WTC11 (cell line): Measurements from ENCODE around the gene TMPRSS5. TPM values are rescaled to one million over a fixed set of nuclear protein-coding genes. Genes with fewer than 3 reads are reported as not detected.
"Not testable (repeated sequence)": the region's sequence is repeated elsewhere in the genome, so short reads cannot be mapped to it uniquely, and the experiment has no call there.

Experiments used
- ATAC-seq: fragments of 200-7000 bp; cut with Tn5 transposase; 2 replicates; pipeline ENCODE4 v1.10.0; 2021; ENCODE audit warnings: mild to moderate bottlenecking, moderate library complexity
- CTCF ChIA-PET: fragments of 300-600 bp; sonication (Branson Sonifier 250); formaldehyde crosslinking; loops from one replicate; lab custom pipeline; 2021; ENCODE audit warnings: antibody characterized with exemption; lab: Charles Lee
- POLR2A ChIA-PET: fragments of 350-600 bp; sonication (Branson Sonifier 250); formaldehyde crosslinking; loops from one replicate; lab custom pipeline; 2021; ENCODE audit warnings: antibody characterized with exemption; lab: Charles Lee
- DNase-seq: peaks from one replicate; pipeline ENCODE4 v3.0.0; 2021; ENCODE audit warnings: low spot score
- H3K27ac Mint-ChIP-seq: 2 replicates; pipeline ENCODE4 v1.8.0; 2021; ENCODE audit warnings: mixed read lengths
- H3K27me3 Mint-ChIP-seq: 2 replicates; pipeline ENCODE4 v1.8.0; 2021; ENCODE audit warnings: low read depth, mild to moderate bottlenecking, moderate library complexity, mixed read lengths
- H3K36me3 Mint-ChIP-seq: 2 replicates; pipeline ENCODE4 v1.8.0; 2021; ENCODE audit warnings: mixed read lengths
- H3K4me1 Mint-ChIP-seq: 2 replicates; pipeline ENCODE4 v1.8.0; 2022; ENCODE audit warnings: mixed read lengths
- H3K4me3 Mint-ChIP-seq: 2 replicates; pipeline ENCODE4 v1.8.0; 2021; ENCODE audit warnings: mild to moderate bottlenecking, moderate library complexity, mixed read lengths
- H3K9me3 Mint-ChIP-seq: 2 replicates; pipeline ENCODE4 v1.8.0; 2021; ENCODE audit warnings: mixed read lengths
- ATF6 ChIP-seq: sonication (generic); formaldehyde crosslinking; IDR thresholded peaks from 2 replicates; pipeline ENCODE4 v1.8.1; 2023; ENCODE audit warnings: mild to moderate bottlenecking, missing genetic modification reagents
- CBFB ChIP-seq: sonication (generic); formaldehyde crosslinking; IDR thresholded peaks from 2 replicates; pipeline ENCODE4 v1.8.1; 2022; ENCODE audit warnings: mild to moderate bottlenecking, low read depth, missing genetic modification reagents
- CREB1 ChIP-seq: sonication (generic); formaldehyde crosslinking; IDR thresholded peaks from 2 replicates; pipeline ENCODE4 v1.8.0; 2023; ENCODE audit warnings: mild to moderate bottlenecking, missing genetic modification reagents
- CREM ChIP-seq: sonication (generic); formaldehyde crosslinking; IDR thresholded peaks from 2 replicates; pipeline ENCODE4 v1.8.1; 2022; ENCODE audit warnings: mild to moderate bottlenecking, missing genetic modification reagents, moderate library complexity
- E2F5 ChIP-seq: sonication (generic); formaldehyde crosslinking; IDR thresholded peaks from 2 replicates; pipeline ENCODE4 v1.8.1; 2022; ENCODE audit warnings: mild to moderate bottlenecking, moderate library complexity, missing genetic modification reagents
- ELF4 ChIP-seq: sonication (generic); formaldehyde crosslinking; IDR thresholded peaks from 2 replicates; pipeline ENCODE4 v1.8.1; 2022; ENCODE audit warnings: low read depth, mild to moderate bottlenecking, moderate library complexity, missing genetic modification reagents
- ETV6 ChIP-seq: sonication (generic); formaldehyde crosslinking; IDR thresholded peaks from 2 replicates; pipeline ENCODE4 v1.8.1; 2022; ENCODE audit warnings: mild to moderate bottlenecking, missing genetic modification reagents
- GABPB1 ChIP-seq: sonication (generic); formaldehyde crosslinking; IDR thresholded peaks from 2 replicates; pipeline ENCODE4 v1.8.1; 2023; ENCODE audit warnings: mild to moderate bottlenecking, missing genetic modification reagents
- JAZF1 ChIP-seq: fragments of 250-450 bp; sonication (Bioruptor Pico); IDR thresholded peaks from 2 replicates; pipeline ENCODE4 v1.9.0; 2021; ENCODE audit warnings: moderate library complexity, mild to moderate bottlenecking, inconsistent platforms
- KAT7 ChIP-seq: sonication (generic); formaldehyde crosslinking; IDR thresholded peaks from 2 replicates; pipeline ENCODE4 v1.8.1; 2023; ENCODE audit warnings: missing genetic modification reagents, mild to moderate bottlenecking, borderline replicate concordance
- NFE2L1 ChIP-seq: sonication (generic); formaldehyde crosslinking; IDR thresholded peaks from 2 replicates; pipeline ENCODE4 v1.8.1; 2023; ENCODE audit warnings: missing genetic modification reagents
- OVOL2 ChIP-seq: fragments of 250-450 bp; sonication (Bioruptor Pico); IDR thresholded peaks from 2 replicates; pipeline ENCODE4 v1.9.0; 2021; ENCODE audit warnings: mild to moderate bottlenecking, borderline replicate concordance
- RORB ChIP-seq: fragments of 250-450 bp; sonication (Bioruptor Pico); IDR thresholded peaks from 2 replicates; pipeline ENCODE4 v1.9.0; 2021; ENCODE audit warnings: mild to moderate bottlenecking
- SMAD3 ChIP-seq: sonication (generic); formaldehyde crosslinking; IDR thresholded peaks from 2 replicates; pipeline ENCODE4 v1.8.0; 2022; ENCODE audit warnings: missing genetic modification reagents, mild to moderate bottlenecking, borderline replicate concordance
- TEAD1 ChIP-seq: sonication (generic); formaldehyde crosslinking; IDR thresholded peaks from 2 replicates; pipeline ENCODE4 v1.8.0; 2022; ENCODE audit warnings: mild to moderate bottlenecking, missing genetic modification reagents
- ZNF138 ChIP-seq: sonication (generic); formaldehyde crosslinking; conservative IDR thresholded peaks from 2 replicates; pipeline ENCODE4 v1.8.1; 2022; ENCODE audit warnings: mild to moderate bottlenecking, moderate library complexity, missing genetic modification reagents
- ZNF423 ChIP-seq: fragments of 250-450 bp; sonication (Bioruptor Pico); IDR thresholded peaks from 2 replicates; pipeline ENCODE4 v2.1.2; 2022; ENCODE audit warnings: mild to moderate bottlenecking, moderate library complexity
- total RNA-seq: library from RNA; stranded (reverse); gene quantifications from 3 replicates; pipeline ENCODE4 v1.2.3, GENCODE V29; 2021
- TF ChIP-seq, protein P1 (sequence below): fragments of 250-450 bp; sonication (Bioruptor Pico); IDR thresholded peaks from 2 replicates; pipeline ENCODE4 v1.9.0; 2021; ENCODE audit warnings: mild to moderate bottlenecking
- TF ChIP-seq, protein P2 (sequence below): sonication (generic); formaldehyde crosslinking; IDR thresholded peaks from 2 replicates; pipeline ENCODE4 v1.8.0; 2023; ENCODE audit warnings: missing genetic modification reagents
- TF ChIP-seq, protein P3 (sequence below): fragments of 200-600 bp; IDR thresholded peaks from 2 replicates; pipeline ENCODE4 v1.8.0; 2022; ENCODE audit warnings: antibody characterized with exemption
- TF ChIP-seq, protein P4 (sequence below): sonication (generic); formaldehyde crosslinking; IDR thresholded peaks from 2 replicates; pipeline ENCODE4 v1.8.0; 2022; ENCODE audit warnings: mild to moderate bottlenecking, missing genetic modification reagents

The TMPRSS5 gene
- total RNA-seq, 1 experiment from 2014 or later, result 1.7 TPM

- DNase-seq (no peak), ATAC-seq (no peak)
- H3K4me1 Mint-ChIP-seq, result no peaks in the 10 kb centered on the region
- H3K4me3 Mint-ChIP-seq, result no peak overlapping the region
- H3K9me3 Mint-ChIP-seq, result peaks cover 23% of the 10 kb centered on the region
- no peak for TF ChIP-seq E2F5 (CRISPR knock-in tag)
- H3K36me3 Mint-ChIP-seq, result peaks cover 8% of the 10 kb centered on the region; the same call in 1 of the 2 replicates
- ChIA-PET POLR2A (no interaction called here), CTCF (interaction anchor here (1.3 kb wide), 1 partner anchor 148 kb away, joined by 3 read pairs; no protein-coding TSS in a partner anchor)
- no peaks in the 10 kb centered on the region for H3K27me3 Mint-ChIP-seq
- no peak overlapping the region for H3K27ac Mint-ChIP-seq
Observed at GRCh38 chr11:113715273-113715672, 9.2 kb upstream of the TMPRSS5 start.

GRCh38 chr11:113710989-113711388, 4.9 kb upstream of the TMPRSS5 start:
- DNase-seq (no peak), ATAC-seq (no peak)
- no peaks in the 10 kb centered on the region for H3K27me3 Mint-ChIP-seq
- CTCF ChIA-PET, result no interaction called here
- peaks cover 27% of the 10 kb centered on the region for H3K36me3 Mint-ChIP-seq
- H3K4me3 Mint-ChIP-seq, result no peak overlapping the region
- TF ChIP-seq GABPB1 (CRISPR knock-in tag), result no peak
- TF ChIP-seq KAT7 (CRISPR knock-in tag), result no peak
- TF ChIP-seq RORB (CRISPR knock-in tag), result no peak
- no peak for TF ChIP-seq CREB1 (CRISPR knock-in tag)
- TF ChIP-seq ETV6, result no peak
- TF ChIP-seq SMAD3 (CRISPR knock-in tag), result no peak
- TF ChIP-seq TEAD1, result no peak
- TF ChIP-seq, protein P1, sequence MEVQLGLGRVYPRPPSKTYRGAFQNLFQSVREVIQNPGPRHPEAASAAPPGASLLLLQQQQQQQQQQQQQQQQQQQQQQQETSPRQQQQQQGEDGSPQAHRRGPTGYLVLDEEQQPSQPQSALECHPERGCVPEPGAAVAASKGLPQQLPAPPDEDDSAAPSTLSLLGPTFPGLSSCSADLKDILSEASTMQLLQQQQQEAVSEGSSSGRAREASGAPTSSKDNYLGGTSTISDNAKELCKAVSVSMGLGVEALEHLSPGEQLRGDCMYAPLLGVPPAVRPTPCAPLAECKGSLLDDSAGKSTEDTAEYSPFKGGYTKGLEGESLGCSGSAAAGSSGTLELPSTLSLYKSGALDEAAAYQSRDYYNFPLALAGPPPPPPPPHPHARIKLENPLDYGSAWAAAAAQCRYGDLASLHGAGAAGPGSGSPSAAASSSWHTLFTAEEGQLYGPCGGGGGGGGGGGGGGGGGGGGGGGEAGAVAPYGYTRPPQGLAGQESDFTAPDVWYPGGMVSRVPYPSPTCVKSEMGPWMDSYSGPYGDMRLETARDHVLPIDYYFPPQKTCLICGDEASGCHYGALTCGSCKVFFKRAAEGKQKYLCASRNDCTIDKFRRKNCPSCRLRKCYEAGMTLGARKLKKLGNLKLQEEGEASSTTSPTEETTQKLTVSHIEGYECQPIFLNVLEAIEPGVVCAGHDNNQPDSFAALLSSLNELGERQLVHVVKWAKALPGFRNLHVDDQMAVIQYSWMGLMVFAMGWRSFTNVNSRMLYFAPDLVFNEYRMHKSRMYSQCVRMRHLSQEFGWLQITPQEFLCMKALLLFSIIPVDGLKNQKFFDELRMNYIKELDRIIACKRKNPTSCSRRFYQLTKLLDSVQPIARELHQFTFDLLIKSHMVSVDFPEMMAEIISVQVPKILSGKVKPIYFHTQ, result no peak
- no peak for TF ChIP-seq ATF6
- TF ChIP-seq, protein P2, sequence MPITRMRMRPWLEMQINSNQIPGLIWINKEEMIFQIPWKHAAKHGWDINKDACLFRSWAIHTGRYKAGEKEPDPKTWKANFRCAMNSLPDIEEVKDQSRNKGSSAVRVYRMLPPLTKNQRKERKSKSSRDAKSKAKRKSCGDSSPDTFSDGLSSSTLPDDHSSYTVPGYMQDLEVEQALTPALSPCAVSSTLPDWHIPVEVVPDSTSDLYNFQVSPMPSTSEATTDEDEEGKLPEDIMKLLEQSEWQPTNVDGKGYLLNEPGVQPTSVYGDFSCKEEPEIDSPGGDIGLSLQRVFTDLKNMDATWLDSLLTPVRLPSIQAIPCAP, result no peak
- no peak for TF ChIP-seq ZNF138 (CRISPR knock-in tag)
- TF ChIP-seq NFE2L1 (CRISPR knock-in tag), result no peak
- TF ChIP-seq, protein P3, sequence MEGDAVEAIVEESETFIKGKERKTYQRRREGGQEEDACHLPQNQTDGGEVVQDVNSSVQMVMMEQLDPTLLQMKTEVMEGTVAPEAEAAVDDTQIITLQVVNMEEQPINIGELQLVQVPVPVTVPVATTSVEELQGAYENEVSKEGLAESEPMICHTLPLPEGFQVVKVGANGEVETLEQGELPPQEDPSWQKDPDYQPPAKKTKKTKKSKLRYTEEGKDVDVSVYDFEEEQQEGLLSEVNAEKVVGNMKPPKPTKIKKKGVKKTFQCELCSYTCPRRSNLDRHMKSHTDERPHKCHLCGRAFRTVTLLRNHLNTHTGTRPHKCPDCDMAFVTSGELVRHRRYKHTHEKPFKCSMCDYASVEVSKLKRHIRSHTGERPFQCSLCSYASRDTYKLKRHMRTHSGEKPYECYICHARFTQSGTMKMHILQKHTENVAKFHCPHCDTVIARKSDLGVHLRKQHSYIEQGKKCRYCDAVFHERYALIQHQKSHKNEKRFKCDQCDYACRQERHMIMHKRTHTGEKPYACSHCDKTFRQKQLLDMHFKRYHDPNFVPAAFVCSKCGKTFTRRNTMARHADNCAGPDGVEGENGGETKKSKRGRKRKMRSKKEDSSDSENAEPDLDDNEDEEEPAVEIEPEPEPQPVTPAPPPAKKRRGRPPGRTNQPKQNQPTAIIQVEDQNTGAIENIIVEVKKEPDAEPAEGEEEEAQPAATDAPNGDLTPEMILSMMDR, result no peak
- no peak for TF ChIP-seq OVOL2 (CRISPR knock-in tag)
- TF ChIP-seq, protein P4, sequence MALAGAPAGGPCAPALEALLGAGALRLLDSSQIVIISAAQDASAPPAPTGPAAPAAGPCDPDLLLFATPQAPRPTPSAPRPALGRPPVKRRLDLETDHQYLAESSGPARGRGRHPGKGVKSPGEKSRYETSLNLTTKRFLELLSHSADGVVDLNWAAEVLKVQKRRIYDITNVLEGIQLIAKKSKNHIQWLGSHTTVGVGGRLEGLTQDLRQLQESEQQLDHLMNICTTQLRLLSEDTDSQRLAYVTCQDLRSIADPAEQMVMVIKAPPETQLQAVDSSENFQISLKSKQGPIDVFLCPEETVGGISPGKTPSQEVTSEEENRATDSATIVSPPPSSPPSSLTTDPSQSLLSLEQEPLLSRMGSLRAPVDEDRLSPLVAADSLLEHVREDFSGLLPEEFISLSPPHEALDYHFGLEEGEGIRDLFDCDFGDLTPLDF (CRISPR knock-in tag), result no peak
- no peak for TF ChIP-seq ZNF423 (CRISPR knock-in tag)
- no peak for TF ChIP-seq ELF4 (CRISPR knock-in tag)
- no peak for TF ChIP-seq JAZF1 (CRISPR knock-in tag)
- TF ChIP-seq CREM, result no peak
- no peak for TF ChIP-seq CBFB
- POLR2A ChIA-PET, result no interaction called here
- H3K9me3 Mint-ChIP-seq, result peaks cover 42% of the 10 kb centered on the region
- H3K27ac Mint-ChIP-seq, result no peak overlapping the region
- peaks cover 8% of the 10 kb centered on the region for H3K4me1 Mint-ChIP-seq

DNA sequence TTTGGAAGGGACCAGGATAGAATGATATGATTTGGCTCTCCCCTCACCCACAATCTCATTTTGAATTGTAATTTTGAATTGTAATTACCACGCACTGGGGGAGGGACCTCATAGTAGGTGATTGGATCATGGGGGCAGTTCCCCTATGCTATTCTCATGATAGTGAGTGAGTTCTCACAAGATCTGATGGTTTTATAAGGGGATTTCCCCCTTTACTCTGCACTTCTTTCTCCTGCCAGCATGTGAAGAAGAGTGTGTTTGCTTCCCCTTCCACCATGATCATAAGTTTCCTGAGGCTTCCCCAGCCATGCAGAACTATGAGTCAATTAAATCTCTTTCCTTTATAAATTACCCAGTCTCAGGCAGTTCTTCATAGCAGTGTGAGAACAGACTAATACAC, 2.6 kb downstream of the TMPRSS5 start:
- CTCF ChIA-PET, result not testable (repeated sequence)

More for the DNA sequence above, 2.6 kb downstream of the TMPRSS5 start:
- H3K27me3 Mint-ChIP-seq, ATAC-seq, DNase-seq, H3K27ac Mint-ChIP-seq, POLR2A ChIA-PET, H3K4me3 Mint-ChIP-seq: not testable (repeated sequence)
- H3K9me3 Mint-ChIP-seq, result peaks cover 38% of the 10 kb centered on the region
- peaks cover 20% of the 10 kb centered on the region for H3K36me3 Mint-ChIP-seq
- H3K4me1 Mint-ChIP-seq, result peaks cover 17% of the 10 kb centered on the region
